Fibroblast of lung (primary cell): ENCODE data around the gene CABP4. TPM values are rescaled to one million over a fixed set of nuclear protein-coding genes. Genes with fewer than 3 reads are reported as not detected.

Experiments used
- DNase-seq, 2 donors: peaks; one replicate each; pipeline versions ENCODE4 v3.0.0 to v3.0.0-alpha.2; 2010; ENCODE audit warnings: low read depth in 2 of 2
- H2AFZ ChIP-seq: 2 replicates; pipeline ENCODE4 v1.5.1; 2012; ENCODE audit warnings: low read length, control low read depth, inconsistent platforms
- H3K27ac ChIP-seq: 2 replicates; pipeline ENCODE4 v1.5.1; 2011; ENCODE audit warnings: low read length, control low read depth; ENCODE audit not compliant: insufficient read depth
- H3K27me3 ChIP-seq: 2 replicates; pipeline ENCODE4 v1.5.1; 2011; ENCODE audit warnings: mild to moderate bottlenecking, low read length; ENCODE audit not compliant: control insufficient read depth, insufficient read depth
- H3K36me3 ChIP-seq: 2 replicates; pipeline ENCODE4 v1.5.1; 2011; ENCODE audit warnings: low read length; ENCODE audit not compliant: control insufficient read depth, insufficient read depth
- H3K4me1 ChIP-seq: 2 replicates; pipeline ENCODE4 v1.5.1; 2011; ENCODE audit warnings: low read length; ENCODE audit not compliant: control insufficient read depth, insufficient read depth; ENCODE audit errors: extremely low read depth
- H3K4me2 ChIP-seq: 2 replicates; pipeline ENCODE4 v1.5.1; 2011; ENCODE audit warnings: low read length, control low read depth; ENCODE audit not compliant: insufficient read depth; ENCODE audit errors: extremely low read depth
- H3K4me3 ChIP-seq, 4 experiments: fragments of 200-600 bp in 1 of 4; sonication (generic) in 1 of 4; replicated peaks in 1 of 4; 2 replicates each; pipeline ENCODE4 v1.5.1; 2011 to 2016; ENCODE audit warnings: low read length in 4 of 4, low read depth in 3 of 4, mild to moderate bottlenecking in 3 of 4, control low read depth in 2 of 4, inconsistent platforms in 1 of 4, mixed read lengths in 1 of 4; ENCODE audit not compliant: insufficient read depth in 1 of 4; ENCODE audit errors: control extremely low read depth in 1 of 4
- H3K79me2 ChIP-seq: 2 replicates; pipeline ENCODE4 v1.5.1; 2012; ENCODE audit warnings: mild to moderate bottlenecking, low read length, inconsistent platforms; ENCODE audit not compliant: control insufficient read depth, insufficient read depth
- H3K9ac ChIP-seq: 2 replicates; pipeline ENCODE4 v1.5.1; 2011; ENCODE audit warnings: mild to moderate bottlenecking, low read length, control low read depth; ENCODE audit not compliant: insufficient read depth
- H3K9me3 ChIP-seq: 2 replicates; pipeline ENCODE4 v1.5.1; 2012; ENCODE audit warnings: low read depth, low read length; ENCODE audit not compliant: control insufficient read depth, insufficient read depth
- H4K20me1 ChIP-seq: 2 replicates; pipeline ENCODE4 v1.5.1; 2011; ENCODE audit warnings: low read length; ENCODE audit not compliant: control insufficient read depth, insufficient read depth; ENCODE audit errors: extremely low read depth
- EZH2 ChIP-seq: IDR thresholded peaks from 2 replicates; pipeline ENCODE4 v1.5.1; 2012; ENCODE audit warnings: low read length, control low read depth, mild to moderate bottlenecking; ENCODE audit errors: missing control alignments
- polyA plus RNA-seq, 2 donors: library from polyadenylated mRNA; depleted of rRNA in 1 of 2; stranded (reverse) in 1 of 2; unstranded in 1 of 2; fragments of >200 nt; gene quantifications; 2 replicates each; pipeline ENCODE4 v1.2.1, GENCODE V29; 2011 to 2012; ENCODE audit warnings: missing spikeins in 1 of 2
- total RNA-seq: library from RNA; depleted of rRNA; stranded (reverse); fragments of >200 nt; gene quantifications from 2 replicates; pipeline ENCODE4 v1.2.1, GENCODE V29; 2014
- TF ChIP-seq, protein P1 (sequence below), 2 donors: IDR thresholded peaks in 1 of 2; conservative IDR thresholded peaks in 1 of 2; 1 replicate in 1 of 2; 2 replicates in 1 of 2; pipeline ENCODE4 v1.5.1; 2011 to 2012; ENCODE audit warnings: low read length in 2 of 2, control low read depth in 1 of 2, inconsistent platforms in 1 of 2, low read depth in 1 of 2, mild to moderate bottlenecking in 1 of 2

Gene CABP4
- total and polyA plus RNA-seq, 2 donors (not counting 1 experiment from before 2014, with no cell fraction given): not detected

DNA sequence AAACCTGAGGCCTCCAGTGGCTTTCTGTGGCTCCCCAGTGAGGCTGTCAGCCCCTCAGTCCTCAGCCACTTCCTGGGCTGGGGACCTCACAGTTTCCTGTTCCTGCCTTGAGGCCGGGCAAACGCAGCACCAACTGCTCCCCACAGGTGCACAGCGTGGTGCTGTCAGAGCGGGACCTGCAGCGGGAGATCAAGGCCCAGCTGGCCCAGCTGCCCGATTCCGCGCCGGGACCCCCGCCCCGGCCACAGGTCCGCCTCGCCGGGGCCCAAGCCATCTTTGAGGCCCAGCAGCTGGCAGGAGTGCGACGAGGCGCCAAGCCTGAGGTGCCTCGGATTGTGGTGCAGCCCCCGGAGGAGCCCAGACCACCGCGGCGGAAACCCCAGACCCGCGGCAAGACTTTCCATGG is 45.9 kb upstream of the CABP4 start:
- no peak for TF ChIP-seq EZH2
- TF ChIP-seq, protein P1, sequence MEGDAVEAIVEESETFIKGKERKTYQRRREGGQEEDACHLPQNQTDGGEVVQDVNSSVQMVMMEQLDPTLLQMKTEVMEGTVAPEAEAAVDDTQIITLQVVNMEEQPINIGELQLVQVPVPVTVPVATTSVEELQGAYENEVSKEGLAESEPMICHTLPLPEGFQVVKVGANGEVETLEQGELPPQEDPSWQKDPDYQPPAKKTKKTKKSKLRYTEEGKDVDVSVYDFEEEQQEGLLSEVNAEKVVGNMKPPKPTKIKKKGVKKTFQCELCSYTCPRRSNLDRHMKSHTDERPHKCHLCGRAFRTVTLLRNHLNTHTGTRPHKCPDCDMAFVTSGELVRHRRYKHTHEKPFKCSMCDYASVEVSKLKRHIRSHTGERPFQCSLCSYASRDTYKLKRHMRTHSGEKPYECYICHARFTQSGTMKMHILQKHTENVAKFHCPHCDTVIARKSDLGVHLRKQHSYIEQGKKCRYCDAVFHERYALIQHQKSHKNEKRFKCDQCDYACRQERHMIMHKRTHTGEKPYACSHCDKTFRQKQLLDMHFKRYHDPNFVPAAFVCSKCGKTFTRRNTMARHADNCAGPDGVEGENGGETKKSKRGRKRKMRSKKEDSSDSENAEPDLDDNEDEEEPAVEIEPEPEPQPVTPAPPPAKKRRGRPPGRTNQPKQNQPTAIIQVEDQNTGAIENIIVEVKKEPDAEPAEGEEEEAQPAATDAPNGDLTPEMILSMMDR (conservative IDR thresholded peaks at IDR 0.05 in 1 of 2, IDR thresholded peaks at IDR 0.05 in 1 of 2; ENCODE audit: low read depth in 1 of 2, low read length in 2 of 2): no peak
- Histone ChIP-seq H3K27ac (no peak overlapping the region), H2AFZ (no peak overlapping the region), H3K36me3 (no peaks in the 10 kb centered on the region), H3K4me3 (no peak overlapping the region), H3K9ac (no peak overlapping the region), H4K20me1 (no peaks in the 10 kb centered on the region), H3K79me2 (no peaks in the 10 kb centered on the region), H3K9me3 (no peaks in the 10 kb centered on the region), H3K4me1 (no peaks in the 10 kb centered on the region), H3K27me3 (peaks cover 25% of the 10 kb centered on the region), H3K4me2 (no peak overlapping the region)
- no peak for DNase-seq

DNA sequence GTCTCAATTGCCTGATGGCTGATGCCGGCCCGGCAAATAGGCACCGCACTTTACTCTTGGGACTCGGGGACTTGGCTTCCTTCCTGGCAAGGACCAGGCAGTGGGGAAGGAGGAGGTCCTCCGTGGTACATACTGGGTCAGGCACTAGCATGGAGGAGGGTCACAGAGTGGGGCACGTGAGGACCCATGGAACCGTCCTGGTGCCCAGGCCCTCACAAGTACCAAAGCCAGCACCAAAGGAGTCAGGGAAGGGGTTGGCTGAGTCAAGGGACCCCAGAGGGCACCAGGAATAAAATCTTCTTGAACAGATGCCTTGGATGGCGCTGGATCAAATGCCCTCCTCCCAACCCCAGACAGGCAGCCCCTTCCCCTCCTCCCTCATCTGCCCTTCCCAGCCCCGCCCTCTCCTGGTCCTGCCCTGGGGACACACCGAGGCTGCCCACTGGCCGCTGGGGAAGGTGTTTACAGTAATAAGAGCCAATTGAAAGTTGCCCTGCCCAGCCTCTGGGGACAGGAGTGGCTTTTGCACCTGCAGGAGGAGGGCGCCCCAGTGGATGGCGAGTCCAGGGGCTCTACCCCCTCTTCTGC is 45.3 kb upstream of the CABP4 start:
- H3K27ac ChIP-seq: no peak overlapping the region
- H3K9me3 ChIP-seq: no peaks in the 10 kb centered on the region
- TF ChIP-seq, protein P1 (conservative IDR thresholded peaks at IDR 0.05 in 1 of 2, IDR thresholded peaks at IDR 0.05 in 1 of 2; ENCODE audit: low read depth in 1 of 2, low read length in 2 of 2): no peak
- no peak for TF ChIP-seq EZH2
- H3K36me3 ChIP-seq: no peaks in the 10 kb centered on the region
- no peaks in the 10 kb centered on the region for H3K79me2 ChIP-seq
- no peak overlapping the region for H3K9ac ChIP-seq
- H3K4me1 ChIP-seq: no peaks in the 10 kb centered on the region
- H2AFZ ChIP-seq: no peak overlapping the region
- H4K20me1 ChIP-seq: no peaks in the 10 kb centered on the region
- no peak for DNase-seq
- no peak overlapping the region for H3K4me2 ChIP-seq
- no peak overlapping the region for H3K4me3 ChIP-seq
- H3K27me3 ChIP-seq: peaks cover 28% of the 10 kb centered on the region

DNA sequence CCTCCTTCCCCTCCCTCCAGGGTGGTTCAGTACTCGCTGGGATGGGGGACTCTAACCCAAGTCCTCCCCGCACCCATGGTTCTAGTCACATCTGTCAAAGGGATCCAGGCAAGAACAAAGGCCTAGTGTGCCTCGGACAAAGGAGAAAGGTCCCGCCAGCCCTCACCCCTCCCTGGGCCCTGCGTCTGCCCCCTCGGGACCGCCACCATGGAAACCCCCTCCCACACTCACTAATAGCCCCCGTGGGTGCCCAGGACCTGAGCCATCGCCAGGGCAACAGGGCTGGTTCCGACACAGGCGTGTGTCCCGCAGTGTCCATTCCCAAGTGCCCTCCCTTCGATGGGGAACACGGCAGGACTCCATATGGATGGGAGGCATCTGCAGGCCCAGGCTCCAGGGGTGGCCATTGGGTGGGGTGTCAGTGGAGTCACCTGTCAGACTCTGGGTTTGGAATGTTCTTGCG is 44.8 kb upstream of the CABP4 start:
- no peak for DNase-seq
- H3K4me2 ChIP-seq: no peak overlapping the region
- no peak overlapping the region for H3K4me3 ChIP-seq

More for the DNA sequence above, 44.8 kb upstream of the CABP4 start:
- no peaks in the 10 kb centered on the region for H4K20me1 ChIP-seq
- no peaks in the 10 kb centered on the region for H3K79me2 ChIP-seq
- H3K9ac ChIP-seq: no peak overlapping the region
- no peak overlapping the region for H2AFZ ChIP-seq
- no peaks in the 10 kb centered on the region for H3K4me1 ChIP-seq
- TF ChIP-seq, protein P1 (conservative IDR thresholded peaks at IDR 0.05 in 1 of 2, IDR thresholded peaks at IDR 0.05 in 1 of 2; ENCODE audit: low read depth in 1 of 2, low read length in 2 of 2): no peak
- H3K27ac ChIP-seq: no peak overlapping the region
- peaks cover 33% of the 10 kb centered on the region for H3K27me3 ChIP-seq
- H3K36me3 ChIP-seq: no peaks in the 10 kb centered on the region
- H3K9me3 ChIP-seq: no peaks in the 10 kb centered on the region
